GM12873 (cell line): ENCODE data around the gene CSMD2.

Experiments
- CTCF ChIP-seq: IDR thresholded peaks from 2 replicates; pipeline ENCODE4 v1.5.1; 2012; ENCODE audit warnings: low read depth, mild to moderate bottlenecking, moderate library complexity, low read length, control low read depth; ENCODE audit not compliant: insufficient read depth; ENCODE audit errors: missing control alignments

The CSMD2 gene

GRCh38 chr1:33643216-33643615, 521.8 kb downstream of the CSMD2 start:
- TF ChIP-seq CTCF = no peak

GRCh38 chr1:33641104-33641830, 523.8 kb downstream of the CSMD2 start:
- TF ChIP-seq CTCF = peak; percentile 62

DNA sequence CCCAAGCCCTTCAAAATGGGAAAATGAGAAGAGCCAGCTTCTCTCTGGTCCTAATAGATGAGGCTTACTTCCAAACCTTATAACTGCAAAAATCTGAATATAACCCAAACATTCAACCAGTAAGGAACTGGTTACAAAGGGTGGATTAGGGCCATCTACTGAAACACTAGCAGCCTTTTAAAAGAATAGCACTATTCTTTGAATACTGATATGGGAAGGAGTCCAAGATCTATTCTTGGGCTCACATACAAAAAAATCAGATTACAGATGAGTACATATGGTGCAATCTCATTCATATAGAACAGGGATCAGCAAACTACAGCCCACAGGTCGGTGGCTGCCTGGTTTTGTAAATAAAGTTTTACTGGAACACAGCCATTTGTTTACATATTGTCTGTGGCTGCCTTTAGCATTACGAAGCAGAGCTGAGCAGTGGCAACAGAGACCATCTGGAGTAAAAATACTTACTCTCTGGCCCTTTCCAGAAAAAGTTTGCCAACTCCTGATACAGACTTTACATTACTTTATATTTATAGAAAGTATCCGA, 524.8 kb downstream of the CSMD2 start:
- TF ChIP-seq CTCF = no peak

DNA sequence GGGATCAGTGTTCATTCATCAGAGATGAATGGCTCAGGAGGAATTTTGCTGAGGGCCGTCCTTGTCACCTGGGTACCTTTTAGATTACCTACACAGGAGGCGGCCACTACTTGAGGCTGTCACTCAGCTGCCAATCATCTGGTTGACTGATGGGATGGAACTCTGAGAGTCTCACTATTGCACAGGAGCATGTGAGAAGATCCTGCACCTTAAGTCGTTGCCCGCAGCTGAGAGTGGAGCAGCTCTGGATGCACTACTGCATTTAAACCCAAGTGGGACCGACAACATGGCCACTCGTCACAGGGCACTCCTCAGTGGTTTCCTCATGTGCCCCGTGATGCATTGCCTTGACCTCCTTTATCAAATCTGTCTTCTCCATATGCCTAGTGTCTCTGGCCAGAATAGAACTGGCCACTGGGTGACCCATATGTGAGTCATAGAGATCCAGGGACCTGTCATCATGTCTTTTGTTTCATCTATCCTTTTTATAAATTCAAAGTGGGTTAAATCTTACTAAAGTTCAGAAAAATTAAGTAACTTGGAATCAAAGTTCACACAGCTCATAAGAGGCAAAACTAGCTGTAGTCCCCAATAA, 527.1 kb downstream of the CSMD2 start:
- TF ChIP-seq CTCF = no peak

GRCh38 chr1:33636209-33636608, 528.8 kb downstream of the CSMD2 start:
- TF ChIP-seq CTCF = no peak

DNA sequence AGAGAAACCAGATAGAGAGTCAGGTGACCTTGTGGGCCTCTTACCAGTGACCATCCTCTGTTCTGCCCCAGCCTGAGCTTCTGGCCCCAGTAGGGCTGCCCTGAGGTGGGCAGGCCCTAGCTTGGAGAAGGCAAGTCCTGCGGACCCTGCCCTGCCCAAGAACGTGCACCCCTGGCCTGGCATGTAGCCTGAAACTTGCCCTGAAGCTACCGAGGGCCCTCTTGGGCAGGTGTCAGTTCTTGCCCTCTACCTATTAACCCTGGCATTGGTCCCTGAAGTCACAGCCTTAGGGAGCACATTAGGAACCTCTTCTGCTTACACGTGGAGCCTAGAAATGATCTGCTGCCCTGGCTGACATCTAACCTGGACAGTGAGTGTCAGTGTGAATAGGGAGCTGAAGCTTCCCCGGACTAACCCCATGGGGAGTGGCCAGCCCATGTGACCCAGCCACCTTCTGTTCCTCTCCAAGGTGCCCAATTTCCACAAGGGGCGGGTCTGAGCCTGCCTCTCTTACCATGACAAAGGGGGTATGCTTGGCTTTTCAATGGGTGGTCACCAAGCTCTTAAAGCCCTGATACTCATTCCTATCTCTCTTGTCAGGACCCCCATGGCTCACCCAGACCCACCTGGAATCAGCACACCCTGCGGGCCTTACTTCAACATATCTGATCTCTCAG, 529.6 kb downstream of the CSMD2 start:
- no peak for TF ChIP-seq CTCF

- TF ChIP-seq CTCF = peak; percentile 69
Observed at GRCh38 chr1:33634806-33635205, 530.2 kb downstream of the CSMD2 start.
